Hepatic stellate cell (primary cell): ENCODE results near the gene TRAPPC10.
A peak's percentile ranks its signal among the peaks of the same experiment; 100 is the strongest.

Experiments
- DNase-seq: peaks from one replicate; pipeline ENCODE4 v3.0.0; 2011; ENCODE audit warnings: low spot score

TRAPPC10 gene

GRCh38 chr21:44039828-44040227 is 27.7 kb downstream of the TRAPPC10 start:
- no peak for DNase-seq

GRCh38 chr21:44043613-44044012 is 31.5 kb downstream of the TRAPPC10 start:
- DNase-seq, result no peak

GRCh38 chr21:44046734-44047133 is 34.6 kb downstream of the TRAPPC10 start:
- DNase-seq, result no peak

- DNase-seq, result no peak
These were observed 36.0 kb downstream of the TRAPPC10 start for GRCh38 chr21:44047996-44048560.

GRCh38 chr21:44049182-44049581 is 37.1 kb downstream of the TRAPPC10 start:
- DNase-seq, result no peak

GRCh38 chr21:44049606-44050005 is 37.5 kb downstream of the TRAPPC10 start:
- DNase-seq, result peak; percentile 35

- DNase-seq, result no peak
These were observed 38.2 kb downstream of the TRAPPC10 start for GRCh38 chr21:44050276-44050675.

- DNase-seq, result peak; percentile 61
These were observed 39.4 kb downstream of the TRAPPC10 start for GRCh38 chr21:44051462-44051941.

- no peak for DNase-seq
These were observed 40.1 kb downstream of the TRAPPC10 start for GRCh38 chr21:44052071-44052829.

GRCh38 chr21:44052830-44053226 is 40.7 kb downstream of the TRAPPC10 start:
- DNase-seq, result no peak

- no peak for DNase-seq
These were observed 41.5 kb downstream of the TRAPPC10 start for GRCh38 chr21:44053567-44053966.

- DNase-seq, result peak; percentile 88
These were observed 42.6 kb downstream of the TRAPPC10 start for GRCh38 chr21:44054710-44055109.

GRCh38 chr21:44057055-44057454 is 44.9 kb downstream of the TRAPPC10 start:
- DNase-seq, result no peak

GRCh38 chr21:44057960-44058651 is 46.0 kb downstream of the TRAPPC10 start:
- DNase-seq, result no peak

GRCh38 chr21:44058652-44058964 is 46.5 kb downstream of the TRAPPC10 start:
- DNase-seq, result no peak

GRCh38 chr21:44058981-44059380 is 46.9 kb downstream of the TRAPPC10 start:
- DNase-seq, result no peak

GRCh38 chr21:44059710-44060109 is 47.6 kb downstream of the TRAPPC10 start:
- DNase-seq, result no peak

GRCh38 chr21:44062380-44062779 is 50.3 kb downstream of the TRAPPC10 start:
- no peak for DNase-seq

GRCh38 chr21:44063151-44063912 is 51.2 kb downstream of the TRAPPC10 start:
- no peak for DNase-seq

GRCh38 chr21:44064852-44065403 is 52.8 kb downstream of the TRAPPC10 start:
- DNase-seq, result no peak

- no peak for DNase-seq
These were observed 53.3 kb downstream of the TRAPPC10 start for GRCh38 chr21:44065428-44065827.

- no peak for DNase-seq
These were observed 54.0 kb downstream of the TRAPPC10 start for GRCh38 chr21:44066116-44066515.
